ENCODE results near the gene CDCA8.
"Not testable (repeated sequence)": the region's sequence is repeated elsewhere in the genome, so short reads cannot be mapped to it uniquely, and the experiment has no call there.

CDCA8 gene

GRCh38 chr1:37677808-37678207 lies 14.5 kb upstream of the CDCA8 start:
- peak overlapping the region; percentile 89 for H3K4me2 ChIP-seq (ENCODE audit: low read length)
- peak overlapping the region; percentile 99 for H3K27ac ChIP-seq (ENCODE audit: low read length)

GRCh38 chr1:37680933-37681332 lies 11.4 kb upstream of the CDCA8 start:
- Histone ChIP-seq H3K27ac (ENCODE audit: low read length) (no peak overlapping the region), H3K79me2 (ENCODE audit: low read length) (no peaks in the 10 kb centered on the region)

More at GRCh38 chr1:37677808-37678207, 14.5 kb upstream of the CDCA8 start:
- no peak for TF ChIP-seq CTCF (IDR thresholded peaks at IDR 0.05; ENCODE audit: low read depth, low read length)
- TF ChIP-seq EZH2phosphoT487 (IDR thresholded peaks at IDR 0.05; ENCODE audit: low read depth) = no peak
- H4K20me1 ChIP-seq (ENCODE audit: insufficient read depth, low read length) = no peaks in the 10 kb centered on the region
- H3K27me3 ChIP-seq (ENCODE audit: low read depth, low read length) = no peaks in the 10 kb centered on the region
- no peak overlapping the region for H3K4me3 ChIP-seq (ENCODE audit: low read length)
- H3K9ac ChIP-seq (ENCODE audit: low read length) = peak overlapping the region; percentile 39; the same call in 1 of the 2 replicates
- H3K9me3 ChIP-seq (ENCODE audit: insufficient read depth, low read length) = no peaks in the 10 kb centered on the region
- H3K36me3 ChIP-seq (replicated peaks; ENCODE audit: low read depth, low read length) = peaks cover 6% of the 10 kb centered on the region
- H3K79me2 ChIP-seq (ENCODE audit: low read length) = no peaks in the 10 kb centered on the region
- peak overlapping the region; percentile 18; the same call in 1 of the 2 replicates for H2AFZ ChIP-seq (ENCODE audit: low read depth, low read length)
- H3K4me1 ChIP-seq (ENCODE audit: low read length) = peaks cover 48% of the 10 kb centered on the region

DNA sequence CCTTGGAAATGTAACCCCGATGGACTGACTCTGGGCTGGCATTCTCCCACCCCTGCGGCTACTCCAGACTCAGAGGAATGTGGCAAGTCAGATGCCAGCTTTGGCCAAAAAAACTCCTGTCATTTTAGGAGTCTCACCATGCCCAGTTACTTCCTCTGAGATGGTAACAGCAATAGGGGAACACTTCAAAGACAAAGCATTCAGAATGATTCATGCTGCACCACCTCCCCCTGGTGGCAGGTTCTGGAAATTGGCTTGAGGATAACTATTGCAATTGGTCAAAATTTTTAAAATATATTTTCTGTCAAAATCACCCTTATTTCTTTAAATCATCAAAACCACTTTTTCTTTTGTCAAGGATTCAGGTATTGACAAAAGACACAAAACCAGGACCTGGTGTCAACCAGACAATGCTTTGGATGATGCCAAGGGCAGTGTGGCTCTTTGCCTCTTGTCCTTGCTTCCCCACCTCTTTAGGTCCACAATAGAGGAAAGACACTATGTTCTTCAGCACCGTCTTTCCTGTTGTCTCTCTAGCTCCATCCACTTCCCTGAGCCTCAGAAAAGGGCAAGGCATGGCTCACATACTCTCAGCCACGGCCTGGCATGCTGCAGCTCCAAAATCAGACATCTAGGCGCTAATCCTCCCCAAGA lies 9.9 kb upstream of the CDCA8 start:
- no peaks in the 10 kb centered on the region for H3K9me3 ChIP-seq (ENCODE audit: insufficient read depth, low read length)
- H2AFZ ChIP-seq (ENCODE audit: low read depth, low read length) = no peak overlapping the region
- peak overlapping the region; percentile 22; the same call in 1 of the 2 replicates for H3K27ac ChIP-seq (ENCODE audit: low read length)
- TF ChIP-seq EZH2phosphoT487 (IDR thresholded peaks at IDR 0.05; ENCODE audit: low read depth) (no peak), CTCF (IDR thresholded peaks at IDR 0.05; ENCODE audit: low read depth, low read length) (peak; percentile 73)
- peaks cover 14% of the 10 kb centered on the region for H3K36me3 ChIP-seq (replicated peaks; ENCODE audit: low read depth, low read length)
- no peaks in the 10 kb centered on the region for H3K79me2 ChIP-seq (ENCODE audit: low read length)
- H3K4me2 ChIP-seq (ENCODE audit: low read length) = peak overlapping the region; percentile 68
- H3K4me1 ChIP-seq (ENCODE audit: low read length) = peaks cover 24% of the 10 kb centered on the region
- H3K27me3 ChIP-seq (ENCODE audit: low read depth, low read length) = no peaks in the 10 kb centered on the region
- H4K20me1 ChIP-seq (ENCODE audit: insufficient read depth, low read length) = no peaks in the 10 kb centered on the region
- peak overlapping the region; percentile 47 for H3K4me3 ChIP-seq (ENCODE audit: low read length)
- H3K9ac ChIP-seq (ENCODE audit: low read length) = peak overlapping the region; percentile 42; the same call in 1 of the 2 replicates

More at GRCh38 chr1:37680933-37681332, 11.4 kb upstream of the CDCA8 start:
- Histone ChIP-seq H4K20me1 (ENCODE audit: insufficient read depth, low read length) (no peaks in the 10 kb centered on the region), H2AFZ (ENCODE audit: low read depth, low read length) (no peak overlapping the region), H3K4me2 (ENCODE audit: low read length) (no peak overlapping the region), H3K4me3 (ENCODE audit: low read length) (no peak overlapping the region), H3K36me3 (replicated peaks; ENCODE audit: low read depth, low read length) (peaks cover 9% of the 10 kb centered on the region), H3K4me1 (ENCODE audit: low read length) (peaks cover 39% of the 10 kb centered on the region), H3K27me3 (ENCODE audit: low read depth, low read length) (no peaks in the 10 kb centered on the region), H3K9ac (ENCODE audit: low read length) (no peak overlapping the region), H3K9me3 (ENCODE audit: insufficient read depth, low read length) (no peaks in the 10 kb centered on the region)
- no peak for TF ChIP-seq EZH2phosphoT487 (IDR thresholded peaks at IDR 0.05; ENCODE audit: low read depth)
- TF ChIP-seq CTCF (IDR thresholded peaks at IDR 0.05; ENCODE audit: low read depth, low read length) = no peak

- H3K4me1 ChIP-seq (ENCODE audit: low read length) = peaks cover 15% of the 10 kb centered on the region
- not testable (repeated sequence) for H3K4me3 ChIP-seq (ENCODE audit: low read length); H2AFZ ChIP-seq (ENCODE audit: low read depth, low read length); H3K27me3 ChIP-seq (ENCODE audit: low read depth, low read length); H3K9me3 ChIP-seq (ENCODE audit: insufficient read depth, low read length); H3K4me2 ChIP-seq (ENCODE audit: low read length); H4K20me1 ChIP-seq (ENCODE audit: insufficient read depth, low read length); H3K9ac ChIP-seq (ENCODE audit: low read length)
- peaks cover 15% of the 10 kb centered on the region for H3K79me2 ChIP-seq (ENCODE audit: low read length)
- peaks cover 18% of the 10 kb centered on the region for H3K36me3 ChIP-seq (replicated peaks; ENCODE audit: low read depth, low read length)
- peak overlapping the region; percentile 23; the same call in 1 of the 2 replicates for H3K27ac ChIP-seq (ENCODE audit: low read length)
These were observed 8.1 kb upstream of the CDCA8 start for GRCh38 chr1:37684182-37684581.

Data from OCI-LY3 (cell line).